Effector memory CD4-positive, alpha-beta T cell (primary cell): ENCODE data around the gene PSRC1.
"Not testable (repeated sequence)": the region's sequence is repeated elsewhere in the genome, so short reads cannot be mapped to it uniquely, and the experiment has no call there.

Source experiments
- DNase-seq, 3 donors: peaks; one replicate each; pipeline ENCODE4 v3.0.0-alpha.2; 2020
- H3K27ac ChIP-seq: 2 replicates; pipeline ENCODE4 v1.7.0; 2013; ENCODE audit warnings: mild to moderate bottlenecking, low read length, moderate library complexity; ENCODE audit not compliant: insufficient read depth, poor library complexity, severe bottlenecking
- H3K27me3 ChIP-seq: replicated peaks from 2 replicates; pipeline ENCODE4 v1.7.0; 2013; ENCODE audit warnings: mild to moderate bottlenecking, low read length; ENCODE audit not compliant: insufficient read depth, control insufficient read depth, poor library complexity, severe bottlenecking
- H3K36me3 ChIP-seq: 2 replicates; pipeline ENCODE4 v1.7.0; 2013; ENCODE audit warnings: mild to moderate bottlenecking, low read length, moderate library complexity; ENCODE audit not compliant: control insufficient read depth, insufficient read depth
- H3K4me1 ChIP-seq: 2 replicates; pipeline ENCODE4 v1.7.0; 2013; ENCODE audit warnings: low read length, mild to moderate bottlenecking; ENCODE audit not compliant: control insufficient read depth, insufficient read depth, poor library complexity, severe bottlenecking
- H3K4me3 ChIP-seq: 2 replicates; pipeline ENCODE4 v1.7.0; 2013; ENCODE audit warnings: low read length, low read depth, mild to moderate bottlenecking; ENCODE audit not compliant: insufficient read depth, poor library complexity, severe bottlenecking
- H3K9me3 ChIP-seq: 2 replicates; pipeline ENCODE4 v1.7.0; 2013; ENCODE audit warnings: mild to moderate bottlenecking, low read length, moderate library complexity; ENCODE audit not compliant: control insufficient read depth

Gene PSRC1

DNA sequence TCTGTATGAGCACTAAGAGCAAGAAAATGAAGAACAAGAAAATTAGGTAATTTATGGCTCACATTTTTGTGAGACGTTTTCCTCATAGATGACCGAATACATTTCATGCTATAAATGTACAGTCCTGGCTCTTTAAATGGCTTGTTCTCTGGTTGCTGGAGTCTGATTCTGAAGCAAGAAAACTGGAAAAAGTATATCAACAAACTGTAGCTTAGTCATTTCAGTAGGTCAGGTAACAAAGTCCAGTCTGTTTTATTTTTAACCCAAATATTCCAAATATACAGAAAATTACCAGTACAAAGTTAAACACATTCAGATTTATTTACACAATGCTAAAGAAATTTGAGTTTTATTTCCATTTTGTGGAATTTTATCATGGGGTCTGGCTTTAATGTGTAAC lies 26.4 kb upstream of the PSRC1 start:
- Histone ChIP-seq H3K4me3 (no peak overlapping the region), H3K27ac (no peak overlapping the region), H3K36me3 (no peaks in the 10 kb centered on the region), H3K9me3 (no peaks in the 10 kb centered on the region), H3K4me1 (no peaks in the 10 kb centered on the region), H3K27me3 (no peaks in the 10 kb centered on the region)
- DNase-seq, result no peak

DNA sequence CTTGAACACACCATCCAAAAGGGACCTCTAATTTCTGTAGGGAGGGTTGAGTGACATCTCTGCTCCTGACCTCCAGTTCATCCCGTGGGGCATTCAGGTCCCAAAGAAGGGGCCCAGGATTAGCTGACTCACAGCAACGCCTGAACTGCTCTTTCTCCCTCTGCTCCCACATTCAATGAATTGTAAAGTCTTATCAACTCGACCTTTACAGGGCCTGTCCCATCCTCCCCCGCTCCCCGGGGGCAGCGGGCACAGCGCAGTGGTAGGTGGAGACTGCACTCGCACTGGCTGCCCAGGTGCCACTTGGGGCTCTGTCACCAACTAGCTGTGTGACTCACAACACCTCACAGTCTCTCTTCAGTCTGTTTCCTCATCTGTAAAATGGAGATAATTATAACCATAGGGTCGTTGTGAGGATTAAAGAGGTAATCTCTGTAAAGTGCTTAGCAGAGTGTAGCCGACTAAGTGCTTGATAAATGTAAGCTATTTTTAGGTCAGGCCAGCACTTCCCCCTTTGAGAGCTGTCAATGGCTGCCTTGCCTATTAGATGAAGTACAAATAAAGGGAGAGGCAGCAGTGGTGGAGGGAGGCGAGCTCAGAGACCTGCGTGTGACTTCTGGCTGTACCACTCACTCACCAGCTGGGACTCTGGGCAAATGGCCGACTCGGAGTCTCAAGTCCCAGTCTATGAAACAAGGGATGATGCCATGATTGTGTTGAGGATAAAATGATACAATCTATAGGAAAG lies 24.5 kb upstream of the PSRC1 start:
- no peaks in the 10 kb centered on the region for H3K9me3 ChIP-seq
- no peak for DNase-seq
- H3K27me3 ChIP-seq, result no peaks in the 10 kb centered on the region
- no peaks in the 10 kb centered on the region for H3K36me3 ChIP-seq
- H3K27ac ChIP-seq, result no peak overlapping the region
- H3K4me1 ChIP-seq, result no peaks in the 10 kb centered on the region
- no peak overlapping the region for H3K4me3 ChIP-seq

DNA sequence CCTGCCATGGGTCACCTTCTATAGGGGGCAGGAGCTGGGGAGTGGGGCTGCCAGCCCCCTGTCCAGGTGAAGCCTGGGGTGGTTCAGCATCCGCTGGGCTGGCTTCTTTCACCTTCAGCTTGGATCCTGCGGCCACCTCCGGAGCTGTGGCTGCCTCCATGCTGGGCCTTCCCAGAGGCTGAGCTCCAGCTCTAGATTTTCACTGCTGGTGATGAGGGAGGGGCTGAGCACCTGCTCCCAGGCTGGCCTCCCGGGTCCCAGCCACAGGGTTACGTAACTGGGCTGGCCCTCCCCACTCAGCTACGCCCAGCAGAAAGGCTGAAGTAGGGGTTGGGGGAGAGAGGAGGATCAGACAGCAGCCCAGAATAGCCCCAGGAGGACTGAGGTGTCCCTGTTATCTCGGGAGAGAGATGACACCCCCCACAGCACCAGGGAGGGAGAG lies 23.9 kb upstream of the PSRC1 start, which contains the start of gene MYBPHL:
Gene MYBPHL, minus strand, starts transcription at position 180 of the 442 bp plus-strand sequence. Its CDS starts 20 bp downstream, at position 160.
- no peaks in the 10 kb centered on the region for H3K9me3 ChIP-seq
- H3K4me3 ChIP-seq, result no peak within 1 kb of the TSS
- no peaks in the 10 kb centered on the region for H3K36me3 ChIP-seq
- H3K27me3 ChIP-seq, result no peaks in the 10 kb centered on the region
- no peak within 1 kb of the TSS for H3K27ac ChIP-seq
- no peaks in the 10 kb centered on the region for H3K4me1 ChIP-seq
- DNase-seq, result no peak

DNA sequence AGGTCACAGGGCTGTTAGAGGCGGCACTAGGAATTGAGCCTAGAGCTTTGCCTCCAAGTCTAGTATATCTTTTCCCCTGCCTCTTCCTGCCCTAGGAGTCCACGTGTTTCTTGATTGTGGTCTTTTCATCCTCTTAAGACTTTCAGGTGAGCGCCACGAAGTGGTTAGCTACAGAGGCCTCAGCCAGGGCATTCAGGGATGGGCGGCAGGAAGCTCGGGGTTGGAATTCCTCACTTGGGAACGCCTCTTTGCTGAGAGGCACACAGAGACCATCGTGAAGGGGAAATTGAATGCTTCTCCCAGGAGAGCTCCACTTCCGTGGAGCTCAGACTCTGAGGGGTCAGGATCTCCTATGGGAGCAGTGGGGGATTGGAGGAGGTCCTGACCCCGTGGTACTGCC lies 23.0 kb upstream of the PSRC1 start:
- H3K36me3 ChIP-seq, H3K4me3 ChIP-seq, H3K4me1 ChIP-seq, H3K27ac ChIP-seq, H3K9me3 ChIP-seq, DNase-seq, H3K27me3 ChIP-seq: not testable (repeated sequence)

DNA sequence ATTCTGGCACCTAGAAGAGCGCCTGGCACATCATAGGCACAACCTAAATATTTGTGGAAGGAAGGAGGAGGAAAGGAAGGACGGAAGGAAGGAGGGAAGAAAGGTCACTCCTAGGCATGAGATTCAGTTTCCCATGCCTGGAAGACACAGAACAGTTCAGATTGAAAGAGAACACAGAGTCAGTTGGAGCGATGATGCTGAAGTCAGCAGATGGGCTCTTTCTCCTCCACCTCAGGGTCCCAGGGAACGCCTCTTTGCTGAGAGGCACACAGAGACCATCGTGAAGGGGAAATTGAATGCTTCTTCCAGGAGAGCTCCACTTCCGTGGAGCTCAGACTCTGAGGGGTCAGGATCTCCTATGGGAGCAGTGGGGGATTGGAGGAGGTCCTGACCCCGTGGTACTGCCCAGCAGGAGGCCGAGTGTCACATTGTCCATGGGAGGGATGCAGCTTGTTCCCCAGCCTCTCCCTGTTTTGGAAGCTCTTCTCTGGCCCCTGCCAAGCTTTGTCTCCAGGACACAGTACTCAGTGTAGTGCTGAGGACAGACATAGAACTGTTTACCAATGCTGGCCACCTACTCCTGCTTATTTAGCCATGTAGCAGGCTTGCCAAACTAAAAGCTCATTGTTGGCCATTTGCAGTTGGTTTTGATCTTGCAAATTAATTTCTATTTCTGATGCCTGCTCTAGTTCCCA lies 21.4 kb upstream of the PSRC1 start:
- no peaks in the 10 kb centered on the region for H3K9me3 ChIP-seq
- DNase-seq, result no peak
- no peaks in the 10 kb centered on the region for H3K36me3 ChIP-seq
- no peak overlapping the region for H3K27ac ChIP-seq
- H3K27me3 ChIP-seq, result no peaks in the 10 kb centered on the region
- no peak overlapping the region for H3K4me3 ChIP-seq
- H3K4me1 ChIP-seq, result no peaks in the 10 kb centered on the region

DNA sequence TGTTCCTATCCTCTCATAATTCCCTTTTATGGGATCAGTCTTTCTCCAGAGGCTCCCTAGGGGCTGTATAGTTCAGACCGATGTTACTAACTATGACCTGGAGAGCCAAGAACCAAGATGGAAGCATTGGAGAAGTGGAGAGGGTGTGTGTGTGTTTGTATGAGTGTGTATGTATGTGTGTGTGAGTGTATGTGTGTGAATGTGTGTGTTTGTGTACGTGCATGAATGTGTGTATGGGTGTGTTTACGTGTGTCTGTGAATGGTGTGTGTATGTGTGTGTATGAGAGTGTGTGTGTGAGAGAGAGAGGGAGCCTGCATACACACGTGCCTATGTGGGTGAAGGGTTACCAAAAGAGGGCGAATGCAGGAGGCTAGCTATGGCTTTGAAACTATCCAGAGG lies 18.9 kb upstream of the PSRC1 start:
- Histone ChIP-seq H3K27me3 (peaks cover 3% of the 10 kb centered on the region), H3K4me3 (no peak overlapping the region), H3K27ac (no peak overlapping the region), H3K4me1 (no peaks in the 10 kb centered on the region), H3K9me3 (no peaks in the 10 kb centered on the region), H3K36me3 (no peaks in the 10 kb centered on the region)
- no peak for DNase-seq

DNA sequence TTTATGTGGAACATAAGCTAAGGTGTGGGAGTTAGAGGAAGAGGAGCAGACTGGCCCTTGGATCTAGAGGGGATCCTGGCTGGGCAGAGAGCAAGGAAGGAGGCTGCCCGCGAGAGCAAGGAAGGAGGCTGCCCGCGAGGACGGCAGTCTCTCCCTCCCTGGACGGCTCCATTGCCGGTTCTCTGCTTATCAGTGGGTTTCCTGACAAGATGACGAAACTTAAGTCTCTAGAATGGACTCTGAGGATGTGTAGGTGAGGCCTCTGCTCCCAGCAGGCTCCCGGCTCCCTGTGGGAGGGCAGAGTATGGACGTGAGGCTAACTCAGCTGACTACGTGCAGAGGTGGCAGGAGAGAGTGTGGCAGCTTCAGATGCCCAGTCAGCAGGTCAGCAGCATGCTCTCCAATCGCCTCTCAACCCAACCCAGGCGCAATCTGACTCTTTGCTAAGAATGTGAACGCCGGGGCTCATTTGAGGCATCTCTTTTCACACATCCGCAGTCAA lies 17.8 kb upstream of the PSRC1 start:
- H3K27ac ChIP-seq, result no peak overlapping the region
- H3K4me3 ChIP-seq, result no peak overlapping the region
- H3K9me3 ChIP-seq, result no peaks in the 10 kb centered on the region
- no peaks in the 10 kb centered on the region for H3K36me3 ChIP-seq
- no peak for DNase-seq
- no peaks in the 10 kb centered on the region for H3K4me1 ChIP-seq
- peaks cover 3% of the 10 kb centered on the region for H3K27me3 ChIP-seq

DNA sequence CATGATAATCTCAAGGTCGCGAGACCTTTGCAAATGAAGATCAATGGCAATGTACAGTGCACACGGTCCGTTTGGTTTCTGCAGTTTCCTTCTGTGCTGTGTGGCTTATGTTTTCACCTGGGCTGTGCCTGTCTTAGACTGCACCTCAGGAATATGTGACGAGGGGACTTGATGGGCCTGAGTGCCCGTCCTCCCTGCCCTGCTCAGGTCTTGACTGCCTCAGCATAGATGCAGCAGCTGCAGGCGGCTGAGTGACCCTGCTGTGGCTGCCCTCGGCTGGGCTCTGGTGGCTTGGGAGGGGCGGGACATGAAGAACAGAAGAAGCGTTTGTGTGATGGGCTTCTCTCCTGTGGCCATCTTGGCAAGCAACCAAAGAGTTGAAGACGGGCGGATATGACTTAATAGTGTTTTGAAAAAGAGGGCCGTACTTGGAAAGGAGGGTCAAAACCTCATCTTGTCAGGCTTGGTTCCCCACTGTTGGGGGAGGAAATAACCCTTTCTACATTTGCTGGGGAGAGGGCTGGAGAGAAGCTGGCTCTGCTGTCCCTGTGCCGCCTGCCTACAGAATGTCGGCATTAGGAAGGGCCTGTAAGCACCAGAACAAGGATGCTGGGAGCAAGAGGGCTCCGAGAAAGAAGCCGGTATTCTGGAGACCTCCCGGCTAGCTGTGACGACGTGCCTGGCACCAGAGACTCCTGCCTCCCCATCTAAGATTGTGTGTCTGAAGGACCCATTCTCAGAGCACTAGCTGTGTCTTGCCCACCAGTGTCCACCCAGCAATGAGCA lies 16.8 kb upstream of the PSRC1 start:
- Histone ChIP-seq H3K27me3 (peaks cover 3% of the 10 kb centered on the region), H3K4me1 (no peaks in the 10 kb centered on the region), H3K27ac (no peak overlapping the region), H3K9me3 (no peaks in the 10 kb centered on the region), H3K36me3 (no peaks in the 10 kb centered on the region), H3K4me3 (no peak overlapping the region)
- DNase-seq, result no peak

DNA sequence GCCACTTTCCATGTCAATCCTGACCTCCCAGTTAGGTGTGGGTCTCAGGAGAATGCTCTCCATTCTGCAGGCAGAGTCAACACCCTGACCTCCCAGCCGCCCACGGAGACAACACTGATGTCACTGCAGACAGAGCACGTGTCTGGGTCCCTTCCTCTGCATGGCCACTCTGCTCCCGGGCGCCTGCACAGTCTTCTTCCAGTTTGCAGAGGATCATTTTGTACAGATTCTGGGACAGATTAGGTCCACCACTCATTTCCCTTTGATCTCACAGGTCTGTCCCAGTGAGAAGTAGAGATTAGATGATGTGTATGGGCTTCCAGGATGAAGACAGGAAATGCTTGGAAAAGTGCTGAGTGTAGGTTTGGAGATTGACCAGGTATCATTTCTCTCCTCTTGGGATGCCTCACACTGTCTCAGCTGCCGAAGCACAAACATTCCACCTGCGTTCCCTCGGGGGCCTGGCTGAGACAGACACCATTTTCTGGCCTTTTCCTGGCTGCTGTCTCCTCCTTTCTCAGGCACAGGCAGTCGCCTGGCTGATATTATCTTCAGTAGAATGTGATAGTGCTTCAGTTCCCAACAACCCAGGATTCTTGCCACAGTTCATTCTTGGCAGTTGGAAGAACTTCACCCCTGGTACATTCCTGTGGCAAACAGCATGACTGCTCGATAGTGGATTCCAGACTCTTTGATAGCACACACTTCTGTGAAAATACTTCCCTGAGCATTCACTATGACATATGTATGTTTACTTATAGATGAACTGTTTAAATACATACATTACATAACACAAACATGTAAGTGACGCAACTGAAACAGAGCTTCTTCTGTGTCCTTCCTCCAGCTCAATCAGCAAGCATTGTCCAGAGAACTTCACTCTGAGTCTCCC lies 16.0 kb upstream of the PSRC1 start:
- DNase-seq, result no peak
- H3K9me3 ChIP-seq, result no peaks in the 10 kb centered on the region
- H3K27me3 ChIP-seq, result peaks cover 3% of the 10 kb centered on the region
- no peak overlapping the region for H3K27ac ChIP-seq
- no peaks in the 10 kb centered on the region for H3K36me3 ChIP-seq
- H3K4me1 ChIP-seq, result no peaks in the 10 kb centered on the region
- H3K4me3 ChIP-seq, result no peak overlapping the region
